Measurements from ENCODE around the gene NCAPD3. TPM values are rescaled to one million over a fixed set of nuclear protein-coding genes. Genes with fewer than 3 reads are reported as not detected.
A peak's percentile ranks its signal among the peaks of the same experiment; 100 is the strongest.

NCAPD3 gene
- total RNA-seq, 1 donor from 2014 or later: 11.3 TPM

DNA sequence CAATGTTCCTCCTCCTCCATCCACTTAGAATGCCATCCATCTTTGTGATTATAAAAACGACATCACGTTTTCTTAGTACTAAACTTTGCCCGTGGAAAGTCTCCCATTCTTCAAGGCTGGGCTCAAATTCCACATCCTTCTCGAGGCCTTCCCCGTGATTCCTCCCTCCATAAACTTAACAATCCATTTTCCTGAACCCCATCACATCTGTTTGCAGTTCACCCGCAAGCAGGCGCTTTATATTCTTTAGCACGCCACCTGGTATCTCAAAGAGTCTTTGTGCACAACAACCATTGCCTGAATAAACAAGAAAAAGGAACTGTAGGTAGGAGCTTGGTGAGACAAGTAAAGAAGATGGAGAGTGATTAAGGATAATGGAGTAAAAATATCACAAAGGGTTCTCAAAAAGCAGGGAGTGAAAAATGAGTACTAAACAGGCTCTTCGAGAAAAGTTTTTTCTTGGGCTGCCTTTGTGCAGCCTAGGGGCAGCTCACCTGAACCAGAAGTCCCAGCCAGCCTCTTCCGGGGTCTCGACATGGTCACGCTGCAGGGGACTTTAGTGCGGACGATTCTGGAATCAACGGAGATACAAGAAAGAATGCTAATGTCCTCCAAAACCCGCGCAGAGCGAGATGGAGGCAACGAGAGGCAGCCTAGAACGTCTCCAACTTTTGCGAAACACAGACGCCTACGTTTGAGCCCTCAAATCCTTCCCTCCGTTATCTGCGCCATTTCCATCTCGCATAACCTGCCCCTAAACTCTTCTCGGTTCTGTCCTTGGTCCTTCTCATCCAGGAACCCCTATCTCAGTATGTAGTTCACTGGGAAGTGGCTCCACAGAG, 28.8 kb upstream of the NCAPD3 start:
- DNase-seq (ENCODE audit: low read depth): no peak

DNA sequence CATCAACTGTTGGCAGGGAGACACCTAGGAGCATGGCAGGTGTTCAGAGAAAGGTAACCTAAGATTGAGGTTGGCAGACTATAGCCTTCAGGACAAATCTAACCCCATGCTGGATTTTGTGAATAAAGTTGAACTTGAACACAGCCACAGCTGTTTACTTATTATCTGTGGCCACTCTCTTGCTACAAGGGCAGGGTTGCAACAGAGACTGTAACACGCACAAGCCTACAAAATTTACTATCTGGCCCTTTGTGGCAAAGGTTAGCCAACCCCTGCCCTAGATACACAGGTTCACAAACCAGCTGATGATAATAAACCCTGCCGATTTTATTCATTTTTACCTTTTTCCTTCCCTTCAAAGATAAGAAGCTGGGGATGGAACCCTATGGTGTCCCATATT, 26.9 kb upstream of the NCAPD3 start:
- DNase-seq (ENCODE audit: low read depth): no peak

DNA sequence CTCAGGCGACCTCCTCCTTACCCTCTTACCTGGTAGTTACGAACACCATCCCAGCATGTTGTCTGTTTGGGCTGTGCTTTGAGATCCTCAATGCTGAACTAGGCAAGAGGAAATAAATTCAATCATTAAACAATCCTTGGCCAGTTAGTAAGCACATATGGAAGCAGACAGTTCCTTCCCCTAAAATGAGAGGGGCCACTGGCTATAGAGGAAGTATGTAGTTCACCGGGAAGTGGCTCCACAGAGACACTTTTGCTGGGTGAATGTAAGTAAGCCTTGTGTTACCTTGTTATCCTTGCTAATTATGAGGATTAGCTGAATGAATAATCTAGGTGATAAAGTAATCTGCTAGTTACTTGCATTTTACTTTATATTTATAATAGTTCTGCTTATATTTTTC, 26.5 kb upstream of the NCAPD3 start:
- no peak for DNase-seq (ENCODE audit: low read depth)

DNA sequence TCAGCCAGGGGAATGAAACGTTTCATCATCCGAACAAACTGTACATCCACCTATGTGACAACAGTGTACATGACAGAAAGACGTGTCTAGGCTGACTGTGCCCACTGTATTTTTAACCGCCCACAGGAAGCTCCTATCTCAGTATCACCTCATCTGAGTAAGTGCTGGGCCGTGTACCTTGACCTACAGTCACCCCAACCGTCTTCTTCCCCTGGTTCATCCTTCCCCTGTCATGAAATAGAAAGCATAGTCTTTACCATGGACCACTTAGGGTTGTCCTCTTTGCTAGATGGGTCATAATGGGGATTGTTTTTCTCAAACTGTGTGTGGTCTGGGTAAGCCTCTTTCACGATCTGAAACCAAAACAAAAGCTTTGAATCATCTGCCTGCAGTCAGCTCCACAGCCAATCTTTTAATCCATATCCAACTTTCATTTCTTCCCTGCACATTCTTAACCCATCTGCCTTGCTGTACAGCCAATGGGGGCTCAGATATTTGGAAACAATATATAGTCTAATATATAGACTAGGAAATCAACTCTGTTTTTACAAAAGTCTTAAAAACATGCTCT, 25.2 kb upstream of the NCAPD3 start:
- DNase-seq (ENCODE audit: low read depth): no peak

DNA sequence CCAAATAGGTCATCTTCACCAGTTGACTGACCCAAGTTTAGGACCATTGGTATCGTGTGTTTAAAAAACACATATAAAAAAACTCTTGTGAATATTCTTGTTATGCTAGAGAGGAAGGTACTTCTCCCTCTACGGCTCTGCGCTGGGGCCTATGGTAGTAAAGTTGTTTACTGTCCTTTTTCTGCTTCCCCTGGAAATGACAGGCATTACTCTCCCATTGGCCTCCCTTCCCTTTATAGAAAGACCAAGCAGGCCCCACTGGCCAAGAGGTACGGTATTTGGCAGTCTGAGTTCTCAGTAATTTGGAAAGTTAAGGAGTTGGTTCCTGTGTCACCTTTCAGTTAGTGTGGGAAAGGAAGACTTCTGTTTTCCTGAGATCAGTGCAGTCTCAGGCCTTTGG, 22.9 kb upstream of the NCAPD3 start:
- DNase-seq (ENCODE audit: low read depth): no peak

DNA sequence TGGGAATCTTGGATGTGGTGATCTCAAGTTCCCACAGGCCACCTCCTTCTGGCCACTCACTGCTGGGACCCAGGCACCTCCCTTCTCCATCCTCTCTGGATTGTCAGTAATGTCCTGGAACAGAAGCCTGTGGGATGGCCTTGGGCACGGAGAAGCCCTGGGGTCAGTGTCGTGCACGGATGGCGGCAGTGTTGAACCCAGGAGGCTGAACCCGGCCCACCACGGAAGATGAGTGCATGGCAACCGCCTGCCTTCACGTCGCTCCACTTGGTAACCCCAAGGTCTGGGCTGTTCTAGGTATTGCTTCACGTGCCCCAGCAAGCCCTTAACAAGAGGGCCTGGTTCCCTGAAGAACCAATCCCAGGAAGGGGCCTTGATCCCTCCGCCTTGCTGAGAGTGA, 22.3 kb upstream of the NCAPD3 start:
- no peak for DNase-seq (ENCODE audit: low read depth)

DNA sequence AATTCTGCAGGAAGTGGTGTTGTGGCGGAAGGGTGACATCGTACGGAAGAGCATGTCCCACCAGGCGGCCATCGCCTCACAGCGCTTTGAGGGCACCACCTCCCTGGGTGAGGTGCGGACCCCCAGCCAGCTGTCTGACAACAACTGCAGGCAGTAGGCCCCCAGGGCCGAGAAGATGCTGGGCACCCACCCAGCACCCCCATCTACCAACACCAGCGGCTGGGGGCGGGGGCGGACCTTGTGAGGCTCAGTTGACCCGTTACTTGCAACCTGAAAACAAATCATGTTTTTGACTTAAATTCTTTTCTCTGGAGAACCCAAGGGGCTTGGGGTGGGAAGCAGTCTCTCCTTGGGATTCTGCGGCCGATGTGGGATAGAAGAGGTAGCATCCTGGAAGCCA, 21.7 kb upstream of the NCAPD3 start:
- DNase-seq (ENCODE audit: low read depth): no peak

DNA sequence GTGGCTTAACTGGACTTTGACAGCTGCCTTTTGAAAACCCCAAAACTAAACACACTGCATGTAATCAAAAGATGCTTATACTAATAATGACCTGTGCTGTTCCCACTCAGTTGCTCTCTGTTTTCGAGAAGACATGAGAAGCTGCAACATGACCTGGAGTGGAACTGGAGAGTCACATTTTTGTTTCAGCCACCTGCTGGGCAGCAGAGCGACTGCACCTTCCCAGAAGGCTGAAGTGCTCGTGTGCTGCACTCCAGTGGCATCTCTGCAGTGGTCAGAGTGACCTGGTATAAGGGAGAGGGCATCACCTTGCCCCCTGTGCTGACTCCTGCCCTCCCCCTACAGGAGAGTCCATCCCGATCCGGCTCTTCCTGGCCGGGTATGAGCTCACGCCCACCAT, 20.8 kb upstream of the NCAPD3 start:
- DNase-seq (ENCODE audit: low read depth): no peak

DNA sequence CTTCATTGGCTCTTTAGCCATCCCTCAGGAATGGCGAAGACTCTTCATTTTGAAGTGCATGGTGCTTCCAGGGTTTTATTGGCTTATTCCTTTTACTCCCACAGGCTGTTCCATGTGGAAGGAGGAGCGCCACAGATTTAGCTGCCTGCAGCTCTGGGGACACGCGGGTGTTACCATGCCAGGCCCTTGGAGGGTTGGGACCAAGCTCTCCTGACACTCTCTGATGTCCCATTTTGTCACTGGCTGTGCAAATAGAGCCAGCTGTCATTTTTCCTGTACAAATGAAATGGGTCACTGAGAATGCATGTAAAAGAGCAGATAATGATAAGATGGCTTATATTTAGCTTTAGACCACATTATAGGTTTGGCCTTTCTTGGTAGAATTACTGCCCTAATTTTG, 20.1 kb upstream of the NCAPD3 start:
- no peak for DNase-seq (ENCODE audit: low read depth)

DNA sequence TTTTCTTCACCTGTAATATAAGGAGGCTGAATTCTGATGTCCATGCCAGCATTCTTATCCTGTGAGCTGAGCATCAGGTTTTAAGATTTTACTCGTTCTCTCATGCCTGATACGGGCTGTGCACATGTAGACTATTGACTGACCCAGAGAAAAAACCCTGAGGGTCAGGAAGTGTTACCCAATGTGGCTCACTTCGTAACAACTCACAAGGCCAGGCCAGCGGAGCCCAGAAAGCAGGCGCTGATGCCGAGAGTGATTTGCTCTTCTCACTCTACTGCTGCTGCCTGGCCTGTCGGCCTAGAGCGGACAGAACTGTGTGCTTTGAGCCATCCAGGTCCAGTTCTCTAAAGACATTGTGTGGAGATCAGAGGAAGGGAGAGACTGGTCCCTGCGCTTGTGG, 18.6 kb upstream of the NCAPD3 start:
- no peak for DNase-seq (ENCODE audit: low read depth)

DNA sequence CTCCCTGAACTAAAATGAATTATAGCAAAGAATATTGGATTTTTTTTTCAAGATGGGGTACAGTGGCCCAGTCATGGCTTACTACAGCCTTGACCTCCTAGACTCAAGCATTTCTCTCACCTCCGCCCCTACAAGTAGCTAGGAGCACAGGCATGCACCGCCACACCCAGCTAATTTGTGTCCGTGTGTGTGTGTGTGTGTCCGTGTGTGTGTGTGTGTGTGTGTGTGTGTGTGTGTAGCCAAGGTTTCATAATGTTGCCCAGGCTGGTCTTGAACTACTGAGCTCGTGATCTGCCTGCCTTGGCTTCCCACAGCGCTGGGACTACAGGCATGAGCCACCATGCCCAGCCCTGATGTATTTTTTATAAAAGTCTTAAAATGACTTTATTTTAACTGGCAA, 16.8 kb upstream of the NCAPD3 start:
- DNase-seq (ENCODE audit: low read depth): no peak

DNA sequence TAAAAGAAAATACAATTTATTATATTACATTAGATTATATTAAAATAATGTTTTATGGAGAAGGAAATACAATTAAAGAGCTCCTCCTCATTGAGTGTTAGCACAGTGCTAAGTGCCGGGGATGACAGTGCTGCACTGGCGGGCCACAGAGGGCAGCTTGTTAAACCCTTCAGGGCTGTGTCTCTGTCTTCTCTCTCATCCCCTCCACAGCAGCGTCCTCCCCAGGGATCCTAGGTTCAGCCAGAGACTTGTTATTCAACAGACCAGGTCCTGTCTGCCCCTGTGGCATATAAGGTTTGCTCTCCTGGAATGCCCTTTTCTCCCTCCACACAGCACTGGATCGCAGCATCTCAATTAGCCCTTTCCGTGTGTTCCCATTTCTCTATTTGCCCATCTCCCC, 15.2 kb upstream of the NCAPD3 start:
- DNase-seq (ENCODE audit: low read depth): no peak

DNA sequence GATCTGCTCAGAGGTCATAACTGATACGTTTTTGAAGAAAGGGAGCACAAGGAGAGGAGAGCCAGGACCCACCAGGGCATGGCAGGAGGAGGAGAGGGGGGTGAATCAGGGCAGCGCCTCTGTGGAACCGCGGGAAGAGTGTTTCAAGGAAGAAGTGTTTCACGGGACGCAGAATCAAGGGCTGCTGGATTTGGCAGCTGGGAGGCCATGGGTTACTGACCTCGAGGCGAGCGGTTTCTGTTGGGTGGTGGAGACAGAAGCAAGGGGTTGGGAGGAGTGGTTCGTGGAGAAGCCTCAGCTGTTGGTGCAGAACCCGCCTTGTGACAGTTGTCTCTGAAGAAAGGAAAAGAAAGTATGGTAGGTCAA, 13.8 kb upstream of the NCAPD3 start:
- DNase-seq (ENCODE audit: low read depth): no peak

DNA sequence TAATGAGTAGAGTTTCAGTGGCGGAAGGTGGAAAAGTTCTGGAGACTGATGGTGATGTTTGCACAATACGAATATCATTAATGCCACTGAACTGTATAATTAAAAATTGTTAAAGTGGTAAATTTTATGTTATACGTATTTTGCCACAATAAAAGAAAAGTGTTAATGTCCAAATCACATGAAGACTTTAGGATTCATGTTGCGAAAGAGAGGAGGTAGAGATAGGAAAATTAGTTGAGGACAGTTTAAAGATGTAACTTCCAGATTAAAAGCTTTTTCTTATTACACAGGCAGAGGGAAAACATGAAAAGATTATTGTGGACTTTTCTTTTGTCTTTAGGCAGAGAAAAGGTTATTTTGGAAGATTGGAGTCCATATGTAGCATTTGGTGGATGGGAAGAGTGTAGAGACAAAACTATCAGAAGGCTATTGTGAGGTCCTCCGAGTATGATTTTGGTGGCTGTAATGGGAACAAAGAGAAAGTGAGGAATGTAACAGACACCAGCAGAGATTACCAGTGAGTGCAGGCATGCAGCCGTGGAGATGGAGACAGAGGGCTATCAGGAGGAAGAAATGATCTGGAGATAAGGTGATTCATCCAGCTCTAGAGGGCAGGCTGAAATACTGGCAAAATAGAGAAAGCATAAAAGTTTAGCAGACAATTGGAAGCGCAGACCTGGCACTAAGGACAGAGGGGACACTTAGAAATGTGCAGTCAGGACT, 13.2 kb upstream of the NCAPD3 start:
- DNase-seq (ENCODE audit: low read depth): no peak

DNA sequence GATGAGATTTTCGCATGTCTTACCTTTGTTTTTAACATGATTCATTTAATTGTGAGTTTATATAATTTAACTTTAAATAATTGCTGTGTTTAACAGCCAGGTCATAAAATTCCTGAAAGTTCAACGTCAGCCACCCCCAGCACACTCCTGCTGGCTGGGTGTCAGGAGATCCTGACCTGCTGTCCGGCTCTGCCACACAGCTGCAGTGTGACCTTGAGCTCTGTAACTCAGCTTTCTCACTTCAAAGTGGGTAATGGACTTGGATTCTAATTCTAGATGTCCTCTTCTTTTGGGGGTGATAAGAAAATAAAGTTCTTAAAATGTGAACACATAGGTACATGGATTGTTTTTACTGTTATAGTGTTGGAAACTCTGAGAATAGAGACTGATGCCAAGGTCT, 11.6 kb upstream of the NCAPD3 start:
- DNase-seq (ENCODE audit: low read depth): no peak

DNA sequence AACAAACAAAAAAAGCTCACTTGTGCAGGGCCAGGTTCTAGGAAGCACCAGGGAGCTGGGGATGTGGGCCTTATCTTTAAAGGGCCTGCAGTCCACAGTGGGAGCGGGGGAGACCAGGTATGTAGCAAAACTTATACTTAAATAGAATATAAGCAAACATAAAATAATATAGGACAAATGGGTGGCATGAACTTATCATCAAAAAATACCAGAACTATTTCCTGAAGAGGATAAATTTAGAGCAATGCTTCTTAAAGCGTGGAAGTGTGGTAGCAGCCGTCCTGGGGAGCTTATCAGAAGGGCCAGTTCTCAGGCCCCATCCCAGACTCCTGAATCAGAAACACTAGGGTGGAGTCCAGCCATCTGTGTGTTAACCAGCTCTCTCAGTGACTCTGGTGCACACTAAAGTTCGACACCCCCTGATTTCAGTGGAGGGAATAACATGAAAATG, 10.0 kb upstream of the NCAPD3 start:
- no peak for DNase-seq (ENCODE audit: low read depth)

DNA sequence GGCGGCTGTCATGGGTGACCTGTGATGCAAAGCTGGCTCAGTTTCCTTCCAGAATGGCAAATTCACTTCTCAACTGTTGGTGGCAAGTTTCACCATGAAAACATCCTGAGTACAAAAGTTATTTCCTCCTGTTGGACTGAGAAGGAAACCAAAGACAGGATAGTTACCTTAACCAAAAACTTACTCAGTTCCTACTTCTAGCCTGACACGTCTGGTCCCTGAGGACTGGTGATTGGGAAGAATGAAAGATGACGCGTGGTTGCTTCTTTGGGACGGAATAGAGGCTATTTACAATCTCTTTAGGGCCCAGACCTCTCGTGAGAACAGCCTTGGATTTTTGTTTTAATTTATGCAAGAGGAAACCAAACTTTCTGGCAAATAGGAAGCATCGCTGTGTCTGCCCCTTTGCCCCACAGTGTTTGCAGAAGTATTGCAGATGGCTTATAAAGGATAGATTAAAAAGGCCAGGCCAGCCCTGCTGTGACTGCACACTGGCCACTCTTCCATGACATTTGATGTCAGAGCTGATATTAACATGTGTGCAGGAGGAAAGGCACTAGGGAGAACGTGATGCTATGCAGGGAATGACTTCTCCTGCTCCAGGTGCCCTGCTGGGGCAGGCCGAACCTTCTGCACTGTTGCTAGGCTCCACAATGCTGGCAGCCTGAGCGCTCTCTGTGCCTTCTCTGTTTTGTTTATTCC, 8.3 kb upstream of the NCAPD3 start:
- no peak for DNase-seq (ENCODE audit: low read depth)

DNA sequence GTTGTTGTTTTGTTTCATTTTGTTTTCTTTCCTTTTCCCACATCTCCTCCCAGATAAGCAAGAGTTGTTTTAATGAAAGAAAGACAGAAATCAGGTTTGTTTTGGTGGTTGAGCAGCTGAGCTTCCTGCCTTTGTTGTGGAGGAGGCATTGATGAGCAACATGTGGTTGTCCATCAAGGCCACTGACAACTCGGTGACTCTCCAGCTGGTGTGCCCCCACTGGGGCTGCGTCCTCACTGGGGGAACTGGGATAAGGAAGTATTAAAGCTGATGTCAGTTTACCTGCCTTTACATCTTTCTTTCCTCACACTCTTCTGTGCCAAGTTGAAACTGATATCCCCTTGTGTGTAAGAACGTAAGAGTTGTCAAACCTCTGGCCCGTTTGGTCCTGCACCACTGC, 6.6 kb upstream of the NCAPD3 start:
- DNase-seq (ENCODE audit: low read depth): no peak

DNA sequence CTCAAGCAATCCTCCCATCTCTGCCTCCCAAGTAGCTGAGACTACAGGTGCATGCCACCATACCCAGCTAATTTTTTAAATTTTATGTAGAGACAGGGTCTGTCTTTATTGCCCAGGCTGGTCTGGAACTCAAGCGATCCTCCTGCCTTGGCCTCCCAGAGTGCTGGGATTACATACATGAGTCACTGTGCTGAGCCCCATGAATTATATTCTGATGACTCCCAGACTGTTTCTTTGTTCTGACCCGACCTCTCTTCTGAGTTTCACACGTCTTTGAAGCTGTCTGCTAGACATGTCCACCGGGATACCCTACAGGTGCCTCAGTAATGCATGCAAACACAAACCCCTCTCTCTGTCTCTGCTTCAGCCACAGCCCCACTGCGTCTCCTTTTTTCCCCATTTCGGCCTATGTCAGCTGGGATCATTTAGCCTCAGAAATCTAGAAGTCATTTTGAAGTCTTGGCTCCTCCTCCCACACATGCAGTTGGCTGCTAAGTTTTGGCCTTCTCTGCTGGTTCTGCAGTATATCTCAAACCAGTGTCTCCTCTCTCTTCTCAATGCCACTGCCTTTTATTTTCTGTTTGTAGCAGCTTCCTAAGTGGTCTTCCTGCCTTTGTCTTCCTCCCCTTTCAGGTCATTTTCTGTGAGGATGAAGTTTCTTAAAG, 5.5 kb upstream of the NCAPD3 start:
- DNase-seq (ENCODE audit: low read depth): no peak

DNA sequence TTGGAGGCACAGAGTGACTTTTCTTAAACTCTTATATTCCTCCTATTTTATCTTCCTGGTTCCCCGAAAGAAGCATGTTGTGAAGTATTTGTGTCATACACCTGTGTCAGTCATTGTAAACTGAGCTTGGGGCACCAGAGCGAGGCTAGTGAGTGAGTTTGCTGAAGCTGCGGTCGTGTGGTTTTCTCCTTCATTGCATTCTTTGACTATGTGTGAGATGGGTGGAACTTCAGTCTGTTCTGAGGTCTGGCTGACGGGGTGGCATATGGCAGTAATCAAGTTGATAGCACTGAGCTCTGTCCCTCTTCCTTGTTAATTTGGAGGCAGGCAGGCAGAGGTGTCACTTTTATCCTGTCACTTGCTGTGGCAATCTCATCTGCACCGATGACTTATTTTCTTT, 4.9 kb upstream of the NCAPD3 start:
- DNase-seq (ENCODE audit: low read depth): peak; percentile 52

DNA sequence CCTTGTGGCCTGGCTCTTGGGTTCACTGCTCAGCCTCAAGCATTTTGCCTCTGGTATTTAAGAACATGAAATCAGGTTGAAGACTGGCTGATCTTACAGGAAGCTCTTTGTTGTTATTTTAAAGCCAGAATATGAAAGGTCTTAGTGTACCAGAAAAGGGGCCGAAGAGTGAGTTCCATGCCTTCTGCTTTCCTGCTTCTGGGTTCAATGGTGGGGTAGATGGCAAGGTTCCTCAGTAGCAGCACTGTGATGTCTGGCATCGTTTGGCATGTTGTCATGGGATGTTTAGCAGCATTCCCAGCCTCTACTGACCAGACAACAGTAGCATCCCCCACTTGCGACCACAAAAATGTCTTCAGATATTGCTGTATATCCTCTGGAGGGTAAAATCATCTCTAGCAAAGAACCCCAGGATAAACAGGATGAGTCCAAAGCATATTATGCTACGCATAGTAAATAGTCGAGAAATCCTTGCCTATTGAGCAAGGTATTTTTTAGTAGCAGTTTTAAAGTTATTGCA, 3.1 kb upstream of the NCAPD3 start:
- no peak for DNase-seq (ENCODE audit: low read depth)

Measured in renal cortical epithelial cell (primary cell).